HG02759 (cell line): ENCODE results near the gene HMGCLL1.

Source experiments
- ATAC-seq: cut with Tn5 transposase; IDR thresholded peaks from one replicate; pipeline ENCODE4 v1.9.1; 2021; ENCODE audit warnings: mild to moderate bottlenecking, moderate library complexity; ENCODE audit not compliant: unreplicated experiment

HMGCLL1 gene

DNA sequence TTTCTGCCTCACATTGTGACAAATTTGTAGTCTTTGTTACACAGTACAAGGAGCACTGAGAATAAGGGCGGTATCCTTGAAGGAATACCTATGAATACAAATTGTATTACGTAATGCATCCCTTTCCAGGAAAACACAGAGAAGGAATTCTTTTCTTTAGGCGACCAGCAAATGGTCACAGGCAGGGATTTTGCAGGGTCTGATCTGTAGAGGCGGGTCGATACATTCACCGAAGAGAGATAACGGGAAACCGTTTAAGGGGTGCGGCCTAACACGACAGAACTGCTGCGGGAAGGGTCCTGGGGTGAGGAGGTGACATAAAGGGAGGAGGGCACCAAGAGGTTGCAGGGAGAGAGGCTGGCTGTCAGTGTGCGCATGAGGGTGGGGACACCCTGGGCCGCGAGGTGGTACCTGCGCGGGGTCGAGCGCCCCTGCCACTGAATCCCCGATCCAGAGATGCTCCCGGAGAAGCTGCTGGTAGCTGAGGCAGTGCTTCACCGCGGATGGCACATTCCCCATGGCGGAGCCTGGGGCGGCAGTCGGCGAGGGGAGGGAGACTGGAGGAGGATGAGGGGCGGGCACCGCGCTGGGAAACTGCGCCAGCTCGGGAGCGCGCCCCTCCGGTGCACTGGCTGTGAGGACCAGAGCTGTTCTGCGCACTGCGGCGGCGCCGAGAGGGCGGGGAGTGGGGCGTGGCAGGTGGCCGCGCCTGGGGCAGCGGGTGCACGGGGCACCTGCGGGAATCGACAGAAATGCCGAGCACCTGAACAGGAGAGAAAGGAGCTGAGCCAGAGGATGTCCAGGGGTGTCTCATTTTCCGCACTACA is at the start of gene HMGCLL1:
TSS of gene HMGCLL1 (minus strand) at position 656 of the 827 bp plus-strand sequence. CDS start at position 519, 137 bp downstream.
- no peak for ATAC-seq

- no peak for ATAC-seq
Observed at GRCh38 chr6:55621993-55622392, 43.0 kb upstream of the HMGCLL1 start.

DNA sequence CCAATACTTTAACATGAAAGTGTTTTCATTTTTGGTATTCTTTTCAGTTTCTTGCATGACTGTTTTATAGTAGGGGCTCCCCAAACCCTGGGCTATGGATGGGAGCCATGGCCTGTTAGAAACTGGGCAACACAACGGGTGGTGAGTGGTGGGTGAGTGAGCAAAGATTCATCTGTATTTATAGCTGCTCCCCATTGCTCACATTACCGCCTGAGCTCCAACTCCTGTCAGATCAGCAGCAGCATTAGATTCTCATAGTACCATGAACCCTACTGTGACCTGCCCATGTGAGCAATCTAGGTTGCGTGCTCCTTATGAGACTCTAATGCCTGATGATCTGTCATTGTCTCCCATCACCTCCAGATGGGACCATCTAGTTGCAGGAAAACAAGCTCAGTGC is 42.3 kb upstream of the HMGCLL1 start:
- no peak for ATAC-seq

- peak; percentile 85 for ATAC-seq
Observed at GRCh38 chr6:55617272-55617671, 38.3 kb upstream of the HMGCLL1 start.

- no peak for ATAC-seq
Observed at GRCh38 chr6:55604021-55604420, 25.0 kb upstream of the HMGCLL1 start.

DNA sequence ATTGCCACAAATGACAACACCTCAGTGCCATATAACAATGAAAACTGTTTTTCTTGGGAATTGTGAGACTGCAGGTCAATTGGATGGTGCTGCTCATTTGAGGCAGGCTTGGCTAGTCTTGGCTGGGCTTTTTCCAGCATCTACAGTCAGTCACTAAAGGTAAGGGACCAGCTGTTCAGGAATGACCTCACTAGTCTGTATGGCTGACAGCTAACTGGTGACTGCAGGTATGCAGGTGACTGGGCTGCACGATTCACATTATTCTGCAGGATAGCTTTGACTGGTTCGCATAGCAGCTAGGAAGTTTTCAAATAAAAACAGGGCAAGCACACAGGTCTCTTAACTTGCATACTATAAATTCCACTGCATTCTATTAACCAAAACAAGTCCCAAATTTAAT is 22.1 kb upstream of the HMGCLL1 start:
- no peak for ATAC-seq

DNA sequence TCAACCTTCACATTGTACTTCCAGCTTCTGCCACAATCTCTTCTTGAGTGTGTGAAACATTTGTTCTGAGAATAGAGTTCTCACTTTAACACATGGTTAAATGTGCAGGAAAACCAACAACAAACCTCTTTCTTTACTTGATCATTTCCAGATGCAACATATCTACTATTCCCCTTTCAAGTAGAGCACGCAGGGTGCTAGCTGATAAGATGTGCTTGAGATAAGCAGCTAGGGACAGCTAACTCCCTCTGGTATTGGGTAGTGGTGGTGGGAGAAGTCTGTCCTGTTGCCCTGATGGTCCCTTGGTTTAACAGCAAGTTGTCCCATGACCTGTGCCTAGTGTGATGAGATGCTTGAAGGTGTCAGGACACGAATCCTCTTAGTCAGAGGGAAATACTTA is 15.4 kb upstream of the HMGCLL1 start:
- no peak for ATAC-seq

DNA sequence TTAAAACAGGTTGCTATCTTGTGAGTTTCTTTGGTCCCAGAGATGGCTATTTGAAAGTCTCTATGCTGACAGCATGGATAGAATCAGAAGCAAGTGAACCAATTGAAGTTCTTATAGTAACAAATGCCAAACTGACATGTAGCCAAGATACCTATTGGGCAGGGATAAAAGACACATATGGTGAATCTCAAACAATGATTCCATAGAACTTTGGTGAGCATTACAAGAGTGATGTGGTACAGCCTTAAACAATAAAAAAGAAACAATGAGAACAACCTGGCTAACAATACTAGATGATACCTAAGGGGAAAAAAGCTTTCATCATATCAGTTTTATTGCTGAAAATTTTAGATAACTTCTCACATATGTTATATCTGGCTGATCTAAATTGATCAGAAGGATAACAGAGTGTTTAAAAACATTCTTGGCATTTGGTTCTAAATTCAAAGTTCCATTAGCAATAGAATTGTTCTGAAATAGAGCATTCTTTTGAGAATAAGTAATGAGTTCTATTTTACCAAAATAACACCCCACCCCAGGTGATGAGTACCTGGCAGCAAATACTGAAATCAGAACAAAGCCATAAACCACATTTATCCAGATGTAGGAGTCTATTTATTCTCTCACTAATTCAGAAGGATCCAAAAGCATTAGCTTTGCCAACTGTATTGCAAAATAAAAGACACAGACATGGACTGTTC is 5.8 kb upstream of the HMGCLL1 start:
- no peak for ATAC-seq

- no peak for ATAC-seq
Observed at GRCh38 chr6:55576811-55577210, 2.2 kb downstream of the HMGCLL1 start.

DNA sequence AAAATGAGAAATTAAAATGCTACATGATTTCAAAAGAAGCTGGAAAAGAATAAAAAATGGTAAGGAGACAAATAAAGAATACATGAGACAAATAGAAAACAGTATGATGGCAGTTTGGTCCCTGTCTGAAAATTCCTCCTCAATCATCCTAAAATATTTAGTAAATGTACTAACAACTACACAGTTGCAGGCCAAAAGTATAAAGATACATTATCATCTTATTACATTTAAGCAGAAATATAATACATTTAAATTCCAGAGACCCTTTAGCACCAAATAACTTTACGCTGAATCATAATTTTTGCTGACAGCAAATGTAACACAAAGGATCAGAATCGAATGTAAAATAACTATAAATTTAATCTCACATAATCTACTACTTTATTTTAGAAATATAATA is 4.4 kb downstream of the HMGCLL1 start:
- no peak for ATAC-seq

DNA sequence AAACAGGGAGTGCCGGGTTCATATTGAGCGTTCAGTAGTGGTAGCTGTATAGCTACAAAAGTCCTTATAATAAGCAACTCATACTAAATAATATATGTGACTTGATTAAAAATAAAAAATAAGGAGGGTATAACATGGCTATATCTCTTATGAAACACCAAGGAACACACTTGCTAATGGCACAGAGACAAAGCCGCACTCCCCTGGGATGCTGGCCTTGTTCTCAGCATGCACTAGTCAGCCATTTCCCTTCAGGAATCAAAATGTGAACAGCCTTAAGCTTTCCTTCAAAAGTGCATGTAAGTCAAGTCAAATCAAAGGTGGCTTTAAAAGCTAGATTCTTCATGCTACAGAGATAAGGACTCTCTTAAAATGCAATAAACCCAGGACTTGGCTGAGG is 9.4 kb downstream of the HMGCLL1 start:
- no peak for ATAC-seq

GRCh38 chr6:55568808-55569439 is 10.1 kb downstream of the HMGCLL1 start:
- ATAC-seq, result no peak

GRCh38 chr6:55567558-55567957 is 11.4 kb downstream of the HMGCLL1 start:
- ATAC-seq, result no peak

- ATAC-seq, result no peak
Observed at GRCh38 chr6:55566036-55566710, 12.8 kb downstream of the HMGCLL1 start.

DNA sequence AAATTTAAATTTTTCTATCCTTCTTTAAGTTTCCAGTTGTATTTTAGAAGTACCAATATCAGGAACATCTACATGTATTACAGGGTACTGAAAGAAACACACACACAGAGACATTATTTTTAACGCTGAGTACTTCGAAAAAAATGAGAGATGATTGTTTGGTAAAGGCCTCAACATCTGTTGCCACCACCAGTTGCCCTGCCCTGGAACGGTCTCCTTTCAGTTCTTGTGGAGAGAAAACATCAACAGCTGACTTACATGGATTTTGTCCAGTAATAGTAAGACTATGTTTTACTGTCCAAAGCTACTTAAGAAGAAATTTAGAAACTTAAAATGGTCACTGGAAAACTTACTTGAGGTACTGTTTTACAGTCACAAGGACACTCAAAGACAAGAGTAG is 16.7 kb downstream of the HMGCLL1 start:
- no peak for ATAC-seq

DNA sequence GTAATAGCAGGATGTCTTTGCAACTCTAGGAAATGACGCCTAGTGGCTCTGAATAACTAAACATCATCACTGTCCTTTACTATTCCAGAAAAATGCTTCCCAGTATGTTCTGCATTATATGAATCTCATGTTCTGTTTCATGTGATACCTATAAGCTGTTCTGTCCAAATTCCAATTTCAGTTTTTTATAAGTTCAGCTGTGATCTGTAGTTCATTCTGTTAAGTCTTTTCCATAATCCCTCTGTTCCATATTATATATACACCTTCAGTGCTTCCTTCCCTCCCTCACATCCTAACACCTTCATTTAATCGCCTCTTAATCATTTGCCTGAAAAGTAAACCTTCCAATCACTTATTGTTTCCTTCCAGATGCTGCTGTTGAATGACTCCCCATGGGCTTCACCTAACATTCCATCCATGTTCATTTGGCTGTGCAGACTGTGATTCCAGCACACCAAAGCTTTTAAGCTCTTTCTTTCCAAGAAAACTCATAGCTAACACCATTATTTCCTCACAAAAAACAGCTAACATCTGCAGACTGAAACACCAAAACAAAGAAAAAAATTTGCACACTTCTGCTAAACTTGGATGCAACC is 18.6 kb downstream of the HMGCLL1 start:
- no peak for ATAC-seq

- no peak for ATAC-seq
Observed at GRCh38 chr6:55557146-55557545, 21.8 kb downstream of the HMGCLL1 start.

DNA sequence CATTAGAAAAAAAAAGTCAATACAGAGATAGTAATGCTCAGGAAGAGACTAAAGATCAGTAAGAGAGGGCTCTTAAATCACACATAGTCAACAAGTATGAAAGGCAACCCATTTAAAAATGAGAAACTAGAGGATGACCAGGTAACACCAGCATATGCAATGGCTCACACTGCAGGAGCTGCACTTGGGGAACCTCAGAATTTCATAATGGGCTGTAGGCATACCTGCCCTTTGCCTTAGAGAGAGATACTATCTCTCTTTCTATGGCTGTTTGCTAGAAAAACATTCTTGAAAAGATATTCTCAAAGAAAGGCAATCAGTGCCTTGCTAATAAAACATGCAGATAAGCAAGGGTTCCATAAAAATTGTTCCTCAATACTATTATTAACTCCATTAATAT is 33.2 kb downstream of the HMGCLL1 start:
- no peak for ATAC-seq

- ATAC-seq, result no peak
Observed at GRCh38 chr6:55543633-55544309, 35.2 kb downstream of the HMGCLL1 start.

DNA sequence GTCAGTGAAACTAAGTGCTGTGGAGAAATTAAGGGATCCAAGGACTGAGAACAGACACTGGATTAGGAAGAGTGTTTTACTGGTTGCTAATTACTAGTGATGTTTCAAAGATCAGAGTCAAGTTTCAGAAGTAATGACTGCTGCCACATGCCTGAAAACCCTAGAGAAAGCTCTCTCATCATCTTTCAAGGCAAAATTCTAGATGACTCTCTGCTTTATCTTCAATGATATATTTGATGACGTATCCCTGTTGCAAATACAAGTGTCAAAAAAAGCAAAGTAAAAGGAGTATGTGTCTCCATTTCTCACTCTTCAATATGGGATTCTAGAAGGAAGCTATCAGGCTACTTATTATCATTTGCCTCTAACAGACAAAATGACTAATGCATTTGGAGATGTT is 38.0 kb downstream of the HMGCLL1 start:
- no peak for ATAC-seq
